Activated T-cell treated with anti-CD3 and anti-CD28 coated beads, Interleukin-2, amount 50 U/mL, for 48 hours (primary cell): Measurements from ENCODE around the gene FKBP5.
"Not testable (repeated sequence)": the region's sequence is repeated elsewhere in the genome, so short reads cannot be mapped to it uniquely, and the experiment has no call there.

ENCODE experiments used
- DNase-seq, 2 experiments: peaks; one replicate each; pipeline ENCODE4 v3.0.0-alpha.2; 2020

The FKBP5 gene

GRCh38 chr6:35607517-35608233 lies 81.0 kb downstream of the FKBP5 start:
- no peak for DNase-seq

- no peak for DNase-seq
Observed at GRCh38 chr6:35605600-35605999, 83.1 kb downstream of the FKBP5 start.

GRCh38 chr6:35603326-35604202 lies 85.2 kb downstream of the FKBP5 start:
- no peak for DNase-seq

GRCh38 chr6:35602133-35602946 lies 86.4 kb downstream of the FKBP5 start:
- DNase-seq: no peak

GRCh38 chr6:35601331-35602132 lies 87.2 kb downstream of the FKBP5 start:
- peak in 1 of 2 experiments; percentile 48 for DNase-seq

- no peak for DNase-seq
Observed at GRCh38 chr6:35600659-35601125, 88.0 kb downstream of the FKBP5 start.

GRCh38 chr6:35599761-35600658 lies 88.7 kb downstream of the FKBP5 start:
- no peak for DNase-seq

- not testable (repeated sequence) for DNase-seq
Observed at GRCh38 chr6:35598621-35599020, 90.1 kb downstream of the FKBP5 start.

- DNase-seq: no peak
Observed at GRCh38 chr6:35596448-35597442, 92.0 kb downstream of the FKBP5 start.

- DNase-seq: no peak
Observed at GRCh38 chr6:35594503-35595186, 94.1 kb downstream of the FKBP5 start.

GRCh38 chr6:35592178-35592577 lies 96.5 kb downstream of the FKBP5 start:
- DNase-seq: no peak

- DNase-seq: no peak
Observed at GRCh38 chr6:35590622-35591066, 98.1 kb downstream of the FKBP5 start.

GRCh38 chr6:35589904-35590303 lies 98.8 kb downstream of the FKBP5 start:
- no peak for DNase-seq

GRCh38 chr6:35589201-35589739 lies 99.4 kb downstream of the FKBP5 start:
- no peak for DNase-seq

- no peak for DNase-seq
Observed at GRCh38 chr6:35587167-35587566, 101.5 kb downstream of the FKBP5 start.

GRCh38 chr6:35586542-35586941 lies 102.2 kb downstream of the FKBP5 start:
- no peak for DNase-seq

GRCh38 chr6:35585658-35586057 lies 103.1 kb downstream of the FKBP5 start:
- no peak for DNase-seq

- peak; percentile 71 to 76 for DNase-seq
Observed at GRCh38 chr6:35583893-35584688, 104.6 kb downstream of the FKBP5 start.
